ENCODE results near the gene BUD13. TPM values are rescaled to one million over a fixed set of nuclear protein-coding genes. Genes with fewer than 3 reads are reported as not detected.
"Not testable (repeated sequence)": the region's sequence is repeated elsewhere in the genome, so short reads cannot be mapped to it uniquely, and the experiment has no call there.

BUD13 gene
- polyA plus RNA-seq, 1 experiment = 11.7 TPM

DNA sequence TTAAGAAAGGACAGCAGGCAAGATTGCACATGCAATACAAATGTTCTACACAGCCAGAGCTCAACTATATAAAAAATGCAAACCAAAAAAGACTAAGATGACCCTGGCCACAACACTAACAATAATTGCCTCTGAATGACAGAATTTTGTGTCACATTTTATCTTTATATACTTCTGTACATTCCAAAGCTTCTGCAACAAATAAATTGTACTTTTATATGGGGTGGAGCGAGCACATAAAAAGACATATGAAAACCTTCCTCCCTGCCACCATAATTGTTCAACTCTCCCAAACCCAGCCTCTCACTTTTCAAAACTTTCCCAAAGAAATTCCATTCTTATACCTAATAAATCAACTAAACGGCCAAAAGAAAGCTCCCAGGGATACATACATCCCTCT, 10.7 kb downstream of the BUD13 start:
- no peak for DNase-seq (ENCODE audit: low read depth)
- TF ChIP-seq, protein P1, sequence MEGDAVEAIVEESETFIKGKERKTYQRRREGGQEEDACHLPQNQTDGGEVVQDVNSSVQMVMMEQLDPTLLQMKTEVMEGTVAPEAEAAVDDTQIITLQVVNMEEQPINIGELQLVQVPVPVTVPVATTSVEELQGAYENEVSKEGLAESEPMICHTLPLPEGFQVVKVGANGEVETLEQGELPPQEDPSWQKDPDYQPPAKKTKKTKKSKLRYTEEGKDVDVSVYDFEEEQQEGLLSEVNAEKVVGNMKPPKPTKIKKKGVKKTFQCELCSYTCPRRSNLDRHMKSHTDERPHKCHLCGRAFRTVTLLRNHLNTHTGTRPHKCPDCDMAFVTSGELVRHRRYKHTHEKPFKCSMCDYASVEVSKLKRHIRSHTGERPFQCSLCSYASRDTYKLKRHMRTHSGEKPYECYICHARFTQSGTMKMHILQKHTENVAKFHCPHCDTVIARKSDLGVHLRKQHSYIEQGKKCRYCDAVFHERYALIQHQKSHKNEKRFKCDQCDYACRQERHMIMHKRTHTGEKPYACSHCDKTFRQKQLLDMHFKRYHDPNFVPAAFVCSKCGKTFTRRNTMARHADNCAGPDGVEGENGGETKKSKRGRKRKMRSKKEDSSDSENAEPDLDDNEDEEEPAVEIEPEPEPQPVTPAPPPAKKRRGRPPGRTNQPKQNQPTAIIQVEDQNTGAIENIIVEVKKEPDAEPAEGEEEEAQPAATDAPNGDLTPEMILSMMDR (IDR thresholded peaks at IDR 0.05; ENCODE audit: insufficient read depth, low read depth, low read length) = no peak
- Histone ChIP-seq H3K36me3 (ENCODE audit: control insufficient read depth, insufficient read depth, low read length) (peaks cover 18% of the 10 kb centered on the region), H3K27me3 (ENCODE audit: control insufficient read depth, insufficient read depth, low read length) (no peaks in the 10 kb centered on the region), H3K4me3 (ENCODE audit: low read depth, low read length) (no peak overlapping the region)
- ChIA-PET CTCF (interaction anchor here (1.5 kb wide), 1 partner anchor 19 kb away, joined by 6 read pairs; no protein-coding TSS in a partner anchor), POLR2A (no interaction called here)

DNA sequence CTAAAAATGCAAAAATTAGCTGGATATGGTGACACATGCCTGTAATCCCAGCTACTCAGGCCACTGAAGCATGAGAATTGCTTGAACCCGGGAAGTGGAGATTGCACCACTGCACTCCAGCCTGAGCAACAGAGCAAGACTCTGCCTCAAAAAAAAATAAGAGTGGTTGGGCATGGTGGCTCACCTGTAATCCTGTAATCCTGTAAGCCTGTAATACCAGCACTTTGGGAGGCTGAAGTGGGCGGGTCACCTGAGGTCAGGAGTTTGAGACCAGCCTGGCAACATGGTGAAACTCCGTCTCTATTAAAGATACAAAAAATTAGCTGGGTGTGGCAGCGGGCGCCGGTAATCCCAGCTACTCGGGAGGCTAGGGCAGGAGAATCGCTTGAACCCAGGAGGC, 16.7 kb downstream of the BUD13 start:
- POLR2A ChIA-PET = not testable (repeated sequence)
- CTCF ChIA-PET = interaction anchor here (1.5 to 6.9 kb wide), 2 partner anchors 13 to 23 kb away, joined by 3 to 47 read pairs; no protein-coding TSS in a partner anchor

DNA sequence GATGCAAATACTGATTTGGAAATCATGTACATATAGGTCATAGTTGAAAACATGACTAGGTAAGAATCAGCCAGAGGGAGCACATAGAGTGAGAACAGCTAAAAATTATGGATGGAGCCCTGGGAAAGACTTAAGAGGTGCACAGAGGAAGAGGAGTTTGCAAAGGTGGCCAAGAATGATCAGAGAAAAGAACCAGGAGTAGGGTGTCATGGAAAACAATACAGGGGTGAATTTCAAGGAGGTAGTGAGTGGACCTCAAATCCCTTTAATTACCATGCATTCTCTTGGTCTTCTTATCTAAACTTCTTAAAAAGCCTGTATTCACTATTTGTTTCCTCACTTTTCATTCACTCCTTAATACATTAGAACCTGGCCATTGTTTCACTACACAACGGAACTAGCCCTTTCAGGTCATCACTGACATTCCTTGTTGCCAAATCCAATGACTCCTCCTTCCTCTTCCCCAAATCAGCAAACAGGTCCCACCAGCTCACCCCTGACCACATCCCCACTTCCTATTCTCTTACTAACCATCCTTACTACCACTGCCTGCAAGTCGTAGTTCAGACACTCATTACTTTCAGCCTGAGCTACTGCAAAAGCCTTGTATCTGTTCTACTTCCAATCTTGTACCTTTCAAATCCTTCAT, 22.6 kb downstream of the BUD13 start:
- no peaks in the 10 kb centered on the region for H3K27me3 ChIP-seq (ENCODE audit: control insufficient read depth, insufficient read depth, low read length)
- TF ChIP-seq, protein P1 (IDR thresholded peaks at IDR 0.05; ENCODE audit: insufficient read depth, low read depth, low read length) = no peak
- DNase-seq (ENCODE audit: low read depth) = no peak
- ChIA-PET POLR2A (no interaction called here), CTCF (interaction anchor here (1.2 to 6.9 kb wide), 3 partner anchors 7 to 18 kb away, joined by 4 to 47 read pairs (median 8); no protein-coding TSS in a partner anchor)
- H3K36me3 ChIP-seq (ENCODE audit: control insufficient read depth, insufficient read depth, low read length) = peaks cover 6% of the 10 kb centered on the region
- H3K4me3 ChIP-seq (ENCODE audit: low read depth, low read length) = no peak overlapping the region

More for the DNA sequence above, 16.7 kb downstream of the BUD13 start:
- H3K4me3 ChIP-seq (ENCODE audit: low read depth, low read length); H3K36me3 ChIP-seq (ENCODE audit: control insufficient read depth, insufficient read depth, low read length); DNase-seq (ENCODE audit: low read depth); H3K27me3 ChIP-seq (ENCODE audit: control insufficient read depth, insufficient read depth, low read length): not testable (repeated sequence)

DNA sequence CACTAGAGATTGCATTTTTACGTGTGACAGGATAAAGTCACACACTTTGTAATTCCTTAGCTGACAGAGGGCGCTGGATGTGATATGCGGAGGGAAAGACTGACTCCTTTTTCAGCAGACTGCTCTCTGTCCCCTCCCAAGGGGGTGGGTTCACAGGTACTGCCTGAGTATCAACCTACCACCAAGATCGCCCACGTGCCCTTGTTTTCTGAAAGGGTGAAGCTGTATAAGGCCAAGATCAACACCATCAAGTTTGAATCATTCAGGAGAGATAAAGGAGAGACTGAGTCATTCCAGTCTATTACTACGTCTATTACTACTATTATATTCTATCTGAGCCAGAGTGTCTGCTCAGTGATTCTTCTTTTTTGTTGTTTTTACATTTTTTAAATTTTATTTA, 30.7 kb downstream of the BUD13 start:
- CTCF ChIA-PET = interaction anchor here (0.6 to 5.3 kb wide), 8 partner anchors 10 to 484 kb away, joined by 4 to 61 read pairs (median 8); no protein-coding TSS in a partner anchor
- H3K27me3 ChIP-seq (ENCODE audit: control insufficient read depth, insufficient read depth, low read length) = no peaks in the 10 kb centered on the region
- no peak for DNase-seq (ENCODE audit: low read depth)
- no peak overlapping the region for H3K4me3 ChIP-seq (ENCODE audit: low read depth, low read length)
- POLR2A ChIA-PET = no interaction called here
- H3K36me3 ChIP-seq (ENCODE audit: control insufficient read depth, insufficient read depth, low read length) = no peaks in the 10 kb centered on the region; the same call in 1 of the 2 replicates
- TF ChIP-seq, protein P1 (IDR thresholded peaks at IDR 0.05; ENCODE audit: insufficient read depth, low read depth, low read length) = no peak

DNA sequence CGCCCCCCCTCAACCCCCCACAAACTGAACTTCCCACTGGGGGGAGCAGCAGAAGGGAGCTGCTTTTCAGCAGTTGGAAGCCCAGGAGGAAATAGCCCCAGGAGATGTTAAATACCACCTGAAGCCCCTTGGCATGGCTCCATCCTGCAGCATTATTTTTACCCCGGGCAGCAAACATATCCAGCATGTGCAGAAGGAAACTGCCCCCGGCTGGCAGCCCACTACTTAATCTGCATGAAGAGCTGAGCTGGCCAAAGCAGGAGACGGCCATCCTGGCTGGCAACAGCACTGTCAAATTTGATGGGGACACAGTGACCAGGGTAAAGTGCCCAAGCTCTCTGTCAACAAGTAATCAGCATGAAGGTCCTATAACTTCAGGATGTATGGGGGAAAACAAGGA, 32.0 kb downstream of the BUD13 start:
- TF ChIP-seq, protein P1 (IDR thresholded peaks at IDR 0.05; ENCODE audit: insufficient read depth, low read depth, low read length) = no peak
- CTCF ChIA-PET = interaction anchor here (2.1 to 5.3 kb wide), 3 partner anchors 8 to 365 kb away, joined by 8 to 61 read pairs (median 47); no protein-coding TSS in a partner anchor
- no peak for DNase-seq (ENCODE audit: low read depth)
- POLR2A ChIA-PET = no interaction called here
- no peaks in the 10 kb centered on the region for H3K36me3 ChIP-seq (ENCODE audit: control insufficient read depth, insufficient read depth, low read length)
- H3K4me3 ChIP-seq (ENCODE audit: low read depth, low read length) = no peak overlapping the region
- H3K27me3 ChIP-seq (ENCODE audit: control insufficient read depth, insufficient read depth, low read length) = no peaks in the 10 kb centered on the region
